CD4-positive, alpha-beta T cell treated with Interleukin-21 for 1 hour (primary cell): Measurements from ENCODE around the gene FNDC11.
"Not testable (repeated sequence)": the region's sequence is repeated elsewhere in the genome, so short reads cannot be mapped to it uniquely, and the experiment has no call there.

Source experiments
- DNase-seq: peaks from one replicate; pipeline ENCODE4 v3.0.0-alpha.2; 2020

FNDC11 gene

DNA sequence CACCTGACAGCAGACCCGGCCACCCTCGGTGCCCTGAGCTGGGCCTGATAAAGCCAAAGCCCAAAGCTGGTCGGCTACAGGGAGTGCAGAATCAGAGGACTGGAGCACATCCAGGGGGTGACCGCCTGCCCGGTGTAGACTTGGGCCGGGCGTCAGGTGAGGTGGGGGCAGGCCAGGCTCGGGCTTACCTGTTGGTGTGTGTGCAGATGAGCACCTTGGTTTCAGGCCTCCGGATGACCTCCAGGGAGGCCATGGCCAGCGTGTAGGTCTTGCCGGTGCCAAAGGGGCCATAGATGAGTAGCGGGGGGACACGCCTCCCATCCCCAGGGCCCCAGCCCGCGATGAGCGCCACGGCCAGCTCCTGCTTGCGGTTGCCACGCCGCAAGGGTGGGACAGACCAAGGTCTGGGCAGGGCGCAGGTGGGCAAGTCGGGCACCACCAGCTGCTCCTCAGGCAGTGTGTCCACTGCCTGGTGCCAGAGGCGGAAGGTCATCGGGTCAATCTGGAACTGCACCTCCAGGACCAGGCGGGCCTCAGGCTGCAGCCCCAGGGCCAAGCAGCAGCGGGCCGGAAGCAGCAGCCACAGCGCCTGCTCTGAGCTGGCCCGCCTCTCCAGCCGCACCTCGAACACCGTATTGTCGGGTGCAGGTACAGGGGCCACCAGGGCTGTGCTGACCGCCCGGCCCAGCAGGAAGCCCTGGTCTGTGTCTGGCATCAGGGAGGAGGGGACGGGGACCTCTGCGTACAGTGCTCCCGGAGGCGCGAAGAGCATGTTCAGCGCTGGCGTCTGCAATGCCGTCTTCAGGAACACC is 14.4 kb downstream of the FNDC11 start:
- peak; percentile 21 for DNase-seq

DNA sequence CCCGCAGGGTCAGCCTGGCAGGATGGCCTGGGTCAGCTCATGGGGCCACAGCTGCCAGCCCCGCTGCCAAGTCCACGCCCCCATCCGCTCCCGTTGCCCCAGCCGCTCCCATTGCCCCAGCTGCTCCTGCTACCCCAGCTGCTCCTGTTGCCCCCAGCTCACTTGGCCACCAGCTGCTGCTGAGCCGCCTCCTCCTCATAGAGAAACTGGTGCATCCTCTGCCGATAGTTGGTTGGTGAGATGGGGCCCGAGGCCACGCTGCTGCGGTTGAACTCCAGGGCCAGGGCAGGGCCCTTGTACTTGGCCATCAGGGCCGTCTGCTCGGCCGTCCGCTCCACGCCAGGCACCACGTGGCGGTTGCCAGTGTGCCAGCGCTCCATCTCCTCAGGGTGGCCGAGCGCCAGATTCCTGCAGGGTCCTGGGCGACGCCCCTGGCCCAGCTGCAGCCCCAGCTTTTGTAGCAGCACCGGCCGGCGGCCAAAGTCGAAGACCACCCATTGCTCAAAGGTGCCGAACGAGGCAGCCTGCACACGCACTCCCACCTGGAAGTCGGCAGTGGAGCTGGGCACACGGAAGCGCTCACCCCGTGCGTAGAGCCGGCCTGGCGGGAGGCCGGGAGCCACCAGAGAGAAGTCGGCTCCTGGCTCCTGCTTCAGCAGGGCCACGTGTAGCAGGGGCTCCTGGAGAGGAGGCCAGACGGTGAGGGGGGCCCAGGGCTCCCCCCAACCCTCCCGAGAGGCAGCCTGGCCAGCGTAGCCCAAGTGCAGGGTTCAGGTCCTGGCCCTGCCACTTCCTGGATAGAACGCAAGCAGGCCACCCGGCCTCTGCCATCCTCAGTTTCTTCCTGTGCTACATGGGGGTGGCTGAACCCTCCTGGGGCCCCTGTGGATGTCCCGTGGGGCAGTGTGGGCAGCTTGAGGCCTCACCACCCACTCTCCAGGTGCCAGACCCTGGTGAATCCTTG is 15.3 kb downstream of the FNDC11 start:
- DNase-seq: no peak

DNA sequence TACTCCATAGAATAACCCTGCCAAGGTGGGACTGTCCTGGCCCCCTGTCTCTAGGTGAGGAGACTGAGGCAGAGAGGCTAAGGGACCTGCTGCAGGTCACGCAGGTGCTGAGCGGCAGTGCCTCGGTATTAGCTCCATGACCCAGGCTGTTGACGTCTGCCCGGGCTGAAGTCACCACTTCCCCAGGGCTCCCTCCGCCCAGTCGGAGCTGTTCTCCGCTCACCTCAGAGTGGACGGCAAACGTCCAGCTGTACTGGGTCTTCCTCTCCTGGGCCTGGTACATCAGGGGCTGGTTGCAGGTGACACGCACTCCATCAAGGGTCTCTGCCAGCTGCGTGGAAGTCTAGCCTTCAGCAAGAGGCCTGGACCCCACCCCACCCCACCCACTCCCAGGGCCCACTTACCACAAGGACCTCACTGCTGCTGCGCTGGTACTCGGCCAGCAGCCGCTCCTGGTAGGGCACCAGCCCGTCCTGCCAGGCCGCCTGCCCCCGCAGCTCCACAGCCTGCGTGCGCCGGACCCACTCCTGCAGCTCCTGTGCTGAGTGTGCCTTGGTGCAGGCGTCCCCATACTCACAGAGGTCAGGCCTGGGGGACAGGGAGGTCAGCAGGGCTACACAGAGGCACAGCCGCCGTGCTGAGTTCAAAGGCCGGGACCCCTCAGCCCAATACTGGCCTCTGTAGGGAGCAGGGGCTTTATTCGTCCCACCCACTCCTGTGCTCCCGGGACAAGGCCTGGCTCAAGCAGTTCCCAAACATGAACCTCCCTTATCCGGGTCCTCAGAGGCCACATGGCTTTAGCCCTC is 16.5 kb downstream of the FNDC11 start:
- DNase-seq: no peak

GRCh38 chr20:63571087-63571478 is 17.1 kb downstream of the FNDC11 start:
- DNase-seq: not testable (repeated sequence)

DNA sequence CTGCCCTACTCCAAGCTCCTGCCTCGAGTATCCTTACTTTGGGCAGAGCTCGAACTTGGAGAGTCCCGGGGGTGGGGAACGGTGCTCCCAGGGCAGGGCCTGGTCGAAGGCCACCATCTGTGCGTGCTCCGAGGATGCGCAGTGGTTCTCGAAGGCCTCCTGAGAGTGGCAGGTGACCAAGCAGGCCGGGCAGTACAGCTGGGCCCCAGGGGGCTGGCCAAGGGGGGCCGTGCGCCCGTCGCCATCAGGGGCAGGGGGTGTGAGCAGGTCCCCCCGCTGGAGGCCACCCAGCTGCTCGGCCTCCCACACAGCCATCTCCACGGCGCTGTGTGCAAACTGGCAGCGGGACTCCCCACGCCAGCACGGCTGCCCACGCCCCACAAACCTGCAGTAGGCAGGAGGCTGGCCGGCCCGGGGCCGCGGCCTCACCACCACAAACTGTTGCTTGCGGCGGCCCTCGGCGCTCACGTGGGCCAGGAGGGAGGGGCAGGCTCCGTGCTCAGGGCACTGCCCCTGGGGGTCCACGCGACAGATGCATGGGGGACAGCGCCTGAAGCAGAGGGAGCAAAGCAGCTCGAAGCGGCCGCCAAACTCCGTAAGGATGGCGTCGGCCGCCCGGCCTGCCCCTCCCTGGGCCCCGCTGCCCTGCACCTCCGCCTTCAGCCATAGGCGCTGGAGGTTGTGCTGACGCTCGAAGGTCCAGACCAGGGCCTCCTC is 18.3 kb downstream of the FNDC11 start:
- no peak for DNase-seq

GRCh38 chr20:63572788-63573646 is 19.1 kb downstream of the FNDC11 start:
- no peak for DNase-seq

DNA sequence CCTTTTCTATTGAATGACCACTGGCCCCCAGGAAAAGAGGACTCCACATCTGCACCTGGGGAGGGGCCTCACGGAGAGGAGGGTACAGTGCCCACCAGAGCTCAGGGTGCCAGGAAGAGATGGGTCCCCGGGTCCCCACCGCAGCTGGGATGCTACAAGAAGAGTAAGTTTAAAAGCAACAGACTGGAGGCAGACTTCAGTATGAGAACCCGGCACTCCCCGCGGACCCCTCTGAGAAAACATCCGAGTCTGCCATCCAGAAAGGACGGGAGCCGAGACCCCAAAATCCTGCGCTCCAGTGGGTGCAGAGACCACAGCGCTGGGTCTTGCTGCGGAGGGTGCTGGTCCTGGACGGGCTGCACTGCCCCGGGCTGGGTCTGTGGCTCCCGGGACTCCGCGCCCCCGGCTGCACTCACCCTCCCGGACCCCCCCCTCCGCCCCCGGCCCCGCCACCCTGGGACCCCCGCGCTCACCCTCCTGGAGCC is 19.7 kb downstream of the FNDC11 start:
- DNase-seq: no peak

DNA sequence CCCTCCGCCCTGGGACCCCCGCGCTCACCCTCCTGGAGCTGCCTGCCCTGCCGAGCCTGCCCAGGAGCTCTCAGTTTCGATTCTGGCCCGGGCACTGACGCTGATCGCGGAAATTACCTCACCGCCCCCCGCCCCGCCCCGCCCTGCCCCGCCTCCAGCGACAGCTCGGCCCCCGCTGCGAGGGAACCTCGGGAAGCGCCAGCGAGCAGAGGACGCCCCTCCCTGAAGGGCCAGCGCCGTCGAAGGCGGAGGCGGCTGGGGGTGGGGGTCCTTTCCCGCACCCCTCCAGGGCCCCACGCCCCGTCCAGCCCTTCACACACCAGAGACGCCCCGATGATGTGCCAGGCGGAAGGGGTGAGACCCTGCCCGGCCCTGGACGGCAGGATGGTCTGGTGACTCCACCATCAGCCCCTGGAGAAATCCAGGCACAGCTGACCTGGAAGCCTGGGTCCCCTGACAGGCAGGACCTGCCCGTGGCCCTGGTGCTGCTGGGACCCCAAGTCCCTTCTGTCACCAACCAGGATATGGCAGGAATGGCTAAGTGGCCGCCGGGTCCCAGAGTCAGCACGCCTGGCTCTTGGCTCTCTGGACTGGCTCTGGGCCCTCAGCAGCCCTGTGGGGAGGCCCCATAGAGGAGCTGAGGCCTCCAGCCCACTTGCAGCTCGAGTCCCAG is 20.3 kb downstream of the FNDC11 start, which contains the start of gene HELZ2:
Gene HELZ2 (minus strand): TSS at position 84 of the 673 bp plus-strand sequence. CDS start 1,854 bp downstream, outside the sequence.
- peak; percentile 85 for DNase-seq

- no peak for DNase-seq
These were observed 21.1 kb downstream of the FNDC11 start for GRCh38 chr20:63574829-63575743.

DNA sequence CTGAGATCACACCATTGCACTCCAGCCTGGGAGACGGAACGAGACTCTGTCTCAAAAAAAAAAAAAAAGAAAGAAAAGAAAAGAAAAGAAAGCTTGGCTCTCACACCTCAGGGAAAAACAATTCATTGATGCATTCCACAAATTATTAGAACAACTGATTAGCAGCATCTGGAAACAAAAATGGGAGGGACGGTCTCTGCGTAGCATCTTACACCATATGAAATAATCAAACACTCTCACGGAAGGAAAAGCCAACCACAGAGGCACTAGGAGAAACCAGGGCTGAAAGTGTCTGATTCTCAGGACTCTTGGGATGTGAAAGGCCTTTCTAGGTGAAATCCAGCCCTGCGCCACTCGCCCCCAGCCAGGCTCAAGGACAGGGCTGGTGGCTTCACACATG is 22.4 kb downstream of the FNDC11 start:
- no peak for DNase-seq

GRCh38 chr20:63577317-63577894 is 23.4 kb downstream of the FNDC11 start:
- DNase-seq: no peak

DNA sequence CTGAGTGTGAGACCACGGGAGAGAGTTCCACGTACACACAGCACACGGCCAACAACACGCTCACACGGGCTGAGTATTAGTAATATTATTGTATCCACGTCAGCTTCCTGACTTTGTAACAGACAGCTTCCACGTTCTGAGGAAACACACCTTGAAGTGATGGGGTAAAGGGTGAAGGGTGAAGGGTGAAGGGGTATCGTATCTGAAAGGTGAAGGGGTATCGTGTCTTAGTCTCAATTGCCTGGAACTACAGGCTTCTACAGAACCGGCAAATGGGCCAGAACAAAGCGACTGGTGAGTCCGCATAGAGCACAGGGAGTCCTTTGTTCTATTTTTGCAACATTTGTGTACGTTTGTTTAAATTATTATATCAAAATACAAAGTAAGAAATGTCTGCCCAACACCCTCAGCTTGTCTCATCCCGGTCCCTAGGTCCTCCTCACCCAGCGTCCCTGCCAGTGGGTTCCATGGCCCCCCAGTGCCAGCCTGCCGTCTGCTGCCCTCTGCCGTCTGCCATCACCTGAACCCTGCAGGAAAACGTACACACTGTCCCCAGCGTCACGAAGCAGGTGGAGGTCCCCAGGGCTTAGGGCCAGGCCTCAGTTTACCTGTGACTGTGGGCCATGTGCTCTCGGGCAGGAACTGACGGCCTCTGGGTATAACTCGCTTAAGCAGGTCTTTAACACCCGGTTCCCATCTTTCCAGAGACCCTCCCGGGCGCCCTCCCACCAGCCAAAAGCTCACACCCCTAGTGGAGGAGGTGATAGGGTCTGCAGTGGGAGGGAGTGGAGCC is 24.5 kb downstream of the FNDC11 start:
- DNase-seq: no peak

DNA sequence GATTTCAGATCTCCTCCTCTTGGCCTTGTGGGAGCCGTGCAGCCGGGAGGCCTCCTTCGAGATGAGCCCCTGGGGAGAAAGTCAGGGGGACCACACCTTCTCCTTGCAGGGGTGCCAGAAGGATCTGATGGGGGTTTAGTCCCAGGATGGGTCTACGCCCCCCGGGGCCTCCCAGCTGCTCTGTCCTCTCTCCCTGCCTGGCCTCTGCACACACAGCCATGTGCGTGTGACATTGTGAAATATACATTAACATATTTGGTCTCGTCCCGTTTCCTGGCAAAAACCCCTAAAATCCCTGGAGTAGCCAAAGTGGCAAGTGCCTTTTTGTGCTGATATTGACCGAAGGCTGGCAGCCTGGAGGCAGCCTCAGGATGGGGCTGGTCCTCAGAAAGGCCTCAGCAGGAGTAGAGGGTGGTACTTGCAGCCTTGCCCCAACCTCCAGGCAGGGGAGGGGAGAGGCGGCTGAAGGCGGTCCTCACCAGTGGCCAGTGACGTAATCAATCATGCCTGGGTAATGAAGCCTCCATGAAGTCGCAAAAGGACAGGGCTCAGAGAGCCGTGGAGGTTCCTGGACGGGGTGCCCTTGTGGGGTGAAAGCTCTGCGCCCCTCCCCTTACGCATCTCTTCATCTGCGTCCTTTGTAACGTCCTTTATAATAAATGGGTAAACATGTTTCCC is 25.2 kb downstream of the FNDC11 start:
- no peak for DNase-seq

- peak; percentile 84 for DNase-seq
These were observed 27.0 kb downstream of the FNDC11 start for GRCh38 chr20:63580796-63581461.

DNA sequence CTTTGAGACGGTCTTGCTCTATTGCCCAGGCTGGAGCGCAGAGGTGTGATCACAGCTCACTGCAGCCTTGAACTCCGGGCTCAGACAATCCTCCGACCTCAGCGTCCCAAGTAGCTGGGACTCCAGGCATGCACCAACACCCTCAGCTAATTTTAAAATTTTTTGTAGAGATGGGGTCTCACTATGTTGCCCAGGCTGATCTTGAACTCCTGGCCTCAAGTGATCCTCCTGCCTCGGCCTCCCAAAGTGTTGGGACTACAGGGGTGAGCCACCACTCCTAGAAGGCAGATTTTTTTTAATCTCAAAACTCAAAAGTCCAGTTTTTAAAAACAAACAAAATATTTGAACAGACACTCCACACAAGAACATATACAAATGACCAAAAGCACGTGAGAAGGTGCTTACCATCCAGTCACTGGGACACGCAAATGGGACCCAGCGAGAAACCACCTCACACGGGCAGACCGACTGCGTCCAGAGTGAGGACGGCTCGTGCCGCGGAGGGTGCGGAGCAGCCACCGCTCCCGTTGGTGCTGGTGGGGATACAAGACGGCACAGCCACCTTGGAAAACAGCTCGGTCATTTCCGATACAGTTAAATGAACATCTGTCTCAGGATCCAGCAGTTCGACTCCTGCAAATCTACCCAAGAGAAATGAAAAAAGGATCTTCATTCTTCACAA is 28.6 kb downstream of the FNDC11 start:
- no peak for DNase-seq
